ENCODE results near the gene GHITM. TPM values are rescaled to one million over a fixed set of nuclear protein-coding genes. Genes with fewer than 3 reads are reported as not detected.

The GHITM gene
- total and polyA plus RNA-seq, 2 of the 8 experiments (the other 6 are each of a cell fraction or from before 2014, with no cell fraction given), result 86.2 to 97.0 TPM

GRCh38 chr10:84179059-84179710 is 39.9 kb downstream of the GHITM start:
- 85% methylated on average over 12 of the region's 12 CpGs; no CpG with 5 or more reads in 1 of the 2 experiments for WGBS, 2 experiments (ENCODE audit: extremely low coverage in 1 of 2, insufficient coverage in 1 of 2, insufficient read length in 1 of 2, insufficient replicate concordance in 2 of 2, low coverage in 1 of 2, low lambda C conversion rate in 2 of 2, missing lambda C conversion rate in 1 of 2)
- Histone ChIP-seq H4K91ac (replicated peaks; ENCODE audit: insufficient read length, low read length) (no peak overlapping the region), H3K4me3 (ENCODE audit: extremely low read depth in 1 of 4, insufficient read depth in 2 of 4, low read depth in 3 of 4, low read length in 4 of 4) (no peak overlapping the region), H3K9ac (replicated peaks in 1 of 4; ENCODE audit: extremely low read depth in 1 of 4, low read depth in 3 of 4, low read length in 3 of 4) (no peak overlapping the region), H2BK12ac (ENCODE audit: low read depth, low read length) (no peak overlapping the region), H2AFZ (ENCODE audit: low read length) (no peak overlapping the region), H2BK120ac (replicated peaks; ENCODE audit: low read depth, low read length) (no peak overlapping the region), H3K23ac (ENCODE audit: insufficient read length) (no peak overlapping the region), H3K79me2 (ENCODE audit: control insufficient read depth in 1 of 2, insufficient read depth in 2 of 2, low read length in 2 of 2) (no peaks in the 10 kb centered on the region), H3K23me2 (ENCODE audit: low read depth, low read length) (peaks cover 9% of the 10 kb centered on the region), H3K27ac (ENCODE audit: low read depth, low read length) (no peak overlapping the region), H3K4ac (replicated peaks; ENCODE audit: insufficient read length, low read depth, low read length) (no peak overlapping the region), H2BK20ac (ENCODE audit: low read length) (no peak overlapping the region), H3K9me3 (ENCODE audit: insufficient read depth in 2 of 2, low read depth in 1 of 2, low read length in 1 of 2) (peaks cover 0 to 7% of the 10 kb centered on the region in 2 experiments; a peak in 1 of 4 replicates), H2AK5ac (ENCODE audit: low read depth, low read length) (no peak overlapping the region), H4K8ac (ENCODE audit: extremely low read depth, insufficient read depth, low read length) (no peak overlapping the region), H3K36me3 (ENCODE audit: control insufficient read depth in 2 of 4, insufficient read depth in 4 of 4, low read length in 3 of 4) (no peaks in the 10 kb centered on the region), H3K27me3 (replicated peaks in 1 of 4; ENCODE audit: control insufficient read depth in 3 of 4, extremely low read depth in 1 of 4, insufficient read depth in 3 of 4, low read length in 3 of 4) (no peaks in the 10 kb centered on the region), H2BK15ac (ENCODE audit: low read length) (no peak overlapping the region), H3K4me2 (ENCODE audit: insufficient read depth in 1 of 2, low read depth in 2 of 2, low read length in 2 of 2) (no peak overlapping the region), H4K20me1 (replicated peaks in 1 of 2; ENCODE audit: control insufficient read depth in 1 of 2, insufficient read depth in 2 of 2, low read length in 2 of 2) (peaks cover 0 to 7% of the 10 kb centered on the region in 2 experiments), H3K18ac (ENCODE audit: extremely low read depth, low read length) (no peak overlapping the region; the same call in 1 of the 2 replicates), H3K4me1 (replicated peaks in 1 of 4; ENCODE audit: control insufficient read depth in 3 of 4, insufficient read depth in 4 of 4, low read length in 3 of 4) (peaks cover 0 to 2% (median 0%) of the 10 kb centered on the region in 4 experiments; a peak in 2 of 7 replicates), H3K56ac (replicated peaks; ENCODE audit: insufficient read length, low read depth, low read length) (no peak overlapping the region), H3K79me1 (ENCODE audit: low read depth, low read length) (no peaks in the 10 kb centered on the region), H3K14ac (ENCODE audit: insufficient read length) (no peak overlapping the region), H4K5ac (ENCODE audit: insufficient read length, low read depth, low read length) (no peak overlapping the region), H2BK5ac (ENCODE audit: low read depth, low read length) (no peak overlapping the region)
- POLR2A ChIA-PET (ENCODE audit: partially characterized antibody), result interaction anchor here (1.0 kb wide), 1 partner anchor 36 kb away, joined by 3 read pairs; no protein-coding TSS in a partner anchor
- no peak for FAIRE-seq
- no peak for DNase-seq (ENCODE audit: low read depth in 1 of 2, low spot score in 2 of 2)
- CTCF ChIA-PET (ENCODE audit: partially characterized antibody), result interaction anchor here (0.6 kb wide), 1 partner anchor 24 kb away, joined by 3 read pairs; no protein-coding TSS in a partner anchor
- TF ChIP-seq GABPA (IDR thresholded peaks at IDR 0.05; ENCODE audit: borderline replicate concordance, insufficient read depth, low read length), result no peak
- no peak for TF ChIP-seq SIN3A (conservative IDR thresholded peaks at IDR 0.05 in 1 of 2, IDR thresholded peaks at IDR 0.05 in 1 of 2; ENCODE audit: low read depth in 1 of 2, low read length in 2 of 2)
- TF ChIP-seq TAF7 (optimal IDR thresholded peaks at IDR 0.05; ENCODE audit: borderline replicate concordance, low read depth, low read length), result no peak
- no peak for TF ChIP-seq TEAD4 (IDR thresholded peaks at IDR 0.05; ENCODE audit: low read depth, low read length)

Measured in H1 (cell line).